Measurements from ENCODE around the gene SMTNL1.
A peak's percentile ranks its signal among the peaks of the same experiment; 100 is the strongest.
"Not testable (repeated sequence)": the region's sequence is repeated elsewhere in the genome, so short reads cannot be mapped to it uniquely, and the experiment has no call there.

SMTNL1 gene

GRCh38 chr11:57514538-57515331, 22.7 kb upstream of the SMTNL1 start:
- no peaks in the 10 kb centered on the region for H3K27me3 Mint-ChIP-seq
- ATAC-seq (replicated peaks; ENCODE audit: extremely low read depth, poor library complexity, severe bottlenecking) = peak; percentile 65
- H3K4me3 Mint-ChIP-seq = peak overlapping the region; percentile 99
- H3K4me1 Mint-ChIP-seq = peaks cover 27% of the 10 kb centered on the region
- H3K27ac Mint-ChIP-seq (ENCODE audit: low read depth) = peak overlapping the region; percentile 95
- no peaks in the 10 kb centered on the region for H3K9me3 Mint-ChIP-seq
- peaks cover 6% of the 10 kb centered on the region for H3K36me3 Mint-ChIP-seq (ENCODE audit: insufficient read depth)
- no peak for DNase-seq (ENCODE audit: low spot score in 2 of 2)

- peak; percentile 16 for ATAC-seq (replicated peaks; ENCODE audit: extremely low read depth, poor library complexity, severe bottlenecking)
- H3K9me3 Mint-ChIP-seq = no peaks in the 10 kb centered on the region
- peaks cover 4% of the 10 kb centered on the region for H3K36me3 Mint-ChIP-seq (ENCODE audit: insufficient read depth)
- H3K27ac Mint-ChIP-seq (ENCODE audit: low read depth) = peak within 1 kb of the TSS; percentile 95
- no peak for DNase-seq (ENCODE audit: low spot score in 2 of 2)
- H3K27me3 Mint-ChIP-seq = no peaks in the 10 kb centered on the region
- peaks cover 27% of the 10 kb centered on the region for H3K4me1 Mint-ChIP-seq
- peak within 1 kb of the TSS; percentile 99 for H3K4me3 Mint-ChIP-seq
Measured at GRCh38 chr11:57515332-57516060, 21.9 kb upstream of the SMTNL1 start, which contains the start of gene SLC43A1. Gene SLC43A1 (minus strand): TSS chr11:57515702. CDS start chr11:57514111, 1,591 bp downstream.

GRCh38 chr11:57516061-57516443, 21.3 kb upstream of the SMTNL1 start:
- Mint-ChIP-seq H3K4me3 (peak overlapping the region; percentile 99), H3K4me1 (peaks cover 27% of the 10 kb centered on the region), H3K27me3 (no peaks in the 10 kb centered on the region), H3K36me3 (ENCODE audit: insufficient read depth) (peaks cover 4% of the 10 kb centered on the region), H3K27ac (ENCODE audit: low read depth) (peak overlapping the region; percentile 95), H3K9me3 (no peaks in the 10 kb centered on the region)
- ATAC-seq (replicated peaks; ENCODE audit: extremely low read depth, poor library complexity, severe bottlenecking) (no peak), DNase-seq (ENCODE audit: low spot score in 2 of 2) (no peak)

- no peak for DNase-seq (ENCODE audit: low spot score in 2 of 2)
- Mint-ChIP-seq H3K27me3 (no peaks in the 10 kb centered on the region), H3K9me3 (no peaks in the 10 kb centered on the region), H3K4me3 (no peak overlapping the region), H3K36me3 (ENCODE audit: insufficient read depth) (no peaks in the 10 kb centered on the region), H3K27ac (ENCODE audit: low read depth) (no peak overlapping the region), H3K4me1 (peaks cover 2% of the 10 kb centered on the region)
- ATAC-seq (replicated peaks; ENCODE audit: extremely low read depth, poor library complexity, severe bottlenecking) = no peak
Measured at GRCh38 chr11:57521116-57521515, 16.3 kb upstream of the SMTNL1 start.

DNA sequence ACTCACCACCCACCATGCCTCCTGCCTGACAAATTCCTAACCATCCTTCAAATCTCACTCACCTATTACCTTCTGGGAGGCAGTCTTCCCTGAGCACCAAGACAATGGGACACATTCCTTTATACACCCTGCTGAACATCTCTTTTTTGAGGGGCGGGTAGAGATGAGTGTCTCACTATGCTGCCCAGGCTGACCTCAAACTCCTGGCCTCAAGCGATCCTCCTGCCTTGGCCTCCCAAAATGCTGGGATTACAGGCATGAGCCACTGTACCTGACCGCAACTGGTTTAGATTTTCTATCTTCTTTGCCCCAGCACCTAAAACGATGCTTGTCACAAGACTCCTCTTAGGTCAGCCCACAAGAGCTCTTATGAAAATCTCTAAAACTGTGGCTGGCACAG, 14.0 kb upstream of the SMTNL1 start:
- no peaks in the 10 kb centered on the region for H3K36me3 Mint-ChIP-seq (ENCODE audit: insufficient read depth)
- no peak overlapping the region for H3K27ac Mint-ChIP-seq (ENCODE audit: low read depth)
- H3K9me3 Mint-ChIP-seq = no peaks in the 10 kb centered on the region
- no peak for DNase-seq (ENCODE audit: low spot score in 2 of 2)
- no peak overlapping the region for H3K4me3 Mint-ChIP-seq
- ATAC-seq (replicated peaks; ENCODE audit: extremely low read depth, poor library complexity, severe bottlenecking) = no peak
- H3K4me1 Mint-ChIP-seq = no peaks in the 10 kb centered on the region
- H3K27me3 Mint-ChIP-seq = no peaks in the 10 kb centered on the region

DNA sequence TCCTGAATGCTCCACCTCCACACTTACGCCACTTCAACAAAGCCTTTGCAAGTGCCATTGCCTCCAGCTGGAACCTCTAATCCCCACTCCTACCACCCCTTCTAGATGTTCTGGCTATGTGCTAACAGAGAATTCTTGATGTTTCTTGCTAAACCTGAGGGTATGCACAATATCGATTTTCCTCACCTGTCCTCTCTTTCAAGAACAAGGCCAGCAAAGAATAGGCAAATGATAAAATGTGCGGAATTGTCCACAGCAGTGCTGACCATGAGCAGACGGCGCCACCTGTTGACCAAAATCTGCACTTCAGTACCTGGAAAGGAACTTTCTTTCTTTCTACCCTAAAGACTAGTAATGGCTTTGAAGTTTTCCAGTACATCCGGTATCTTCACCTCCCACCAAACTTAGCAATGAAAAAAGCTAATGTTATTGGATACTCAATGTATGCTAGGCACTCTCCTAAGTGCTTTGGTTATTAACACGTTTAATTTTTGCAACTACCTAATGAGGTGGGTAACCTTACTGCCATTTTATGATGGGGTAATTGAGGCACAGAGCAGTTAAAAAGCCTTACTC, 10.3 kb upstream of the SMTNL1 start:
- no peaks in the 10 kb centered on the region for H3K9me3 Mint-ChIP-seq
- H3K36me3 Mint-ChIP-seq (ENCODE audit: insufficient read depth) = peaks cover 9% of the 10 kb centered on the region
- peaks cover 22% of the 10 kb centered on the region for H3K4me1 Mint-ChIP-seq
- peak; percentile 52 to 73 for DNase-seq (ENCODE audit: low spot score in 2 of 2)
- H3K4me3 Mint-ChIP-seq = no peak overlapping the region
- no peak for ATAC-seq (replicated peaks; ENCODE audit: extremely low read depth, poor library complexity, severe bottlenecking)
- no peaks in the 10 kb centered on the region for H3K27me3 Mint-ChIP-seq
- H3K27ac Mint-ChIP-seq (ENCODE audit: low read depth) = no peak overlapping the region

DNA sequence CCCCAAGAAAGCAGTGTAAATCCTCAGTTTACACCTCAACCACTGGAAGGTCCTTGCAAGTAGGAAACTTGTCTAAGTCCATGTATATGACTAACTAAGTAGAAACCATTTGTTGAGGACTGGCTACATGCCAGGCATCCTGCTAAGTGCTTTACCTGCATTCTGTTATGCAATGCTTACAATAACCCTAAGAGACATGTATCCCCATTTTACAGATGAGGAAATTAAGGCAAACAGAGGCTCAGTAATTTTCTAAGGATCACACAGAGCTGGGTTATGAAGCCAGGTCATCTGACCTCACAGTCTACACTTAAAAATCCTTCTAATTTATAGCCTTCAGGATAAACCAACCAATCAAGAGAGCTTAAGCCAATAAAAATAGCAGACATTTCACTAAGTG, 8.4 kb upstream of the SMTNL1 start:
- no peak overlapping the region for H3K4me3 Mint-ChIP-seq
- H3K27me3 Mint-ChIP-seq = no peaks in the 10 kb centered on the region
- peaks cover 22% of the 10 kb centered on the region for H3K4me1 Mint-ChIP-seq
- no peak for ATAC-seq (replicated peaks; ENCODE audit: extremely low read depth, poor library complexity, severe bottlenecking)
- no peak for DNase-seq (ENCODE audit: low spot score in 2 of 2)
- no peaks in the 10 kb centered on the region for H3K9me3 Mint-ChIP-seq
- H3K36me3 Mint-ChIP-seq (ENCODE audit: insufficient read depth) = peaks cover 9% of the 10 kb centered on the region
- H3K27ac Mint-ChIP-seq (ENCODE audit: low read depth) = peak overlapping the region; percentile 46

DNA sequence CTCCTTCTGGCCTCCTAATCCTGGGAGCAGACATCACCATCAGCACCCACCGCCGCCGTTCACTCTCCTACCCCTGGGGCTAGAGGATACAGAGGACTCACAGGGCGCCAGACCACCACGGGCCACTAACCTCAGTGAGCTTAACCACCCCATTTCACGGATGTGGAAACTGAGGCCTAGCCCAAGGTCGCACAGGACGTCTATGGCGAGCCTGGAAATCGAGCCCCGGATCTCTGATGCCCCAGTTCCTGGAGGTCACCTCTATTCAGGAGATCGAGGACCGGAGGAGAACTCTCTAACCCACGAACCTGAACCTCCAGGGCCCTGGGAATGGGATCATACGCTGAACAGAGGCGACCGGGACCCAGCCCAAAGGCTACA, 7.2 kb upstream of the SMTNL1 start:
- no peaks in the 10 kb centered on the region for H3K27me3 Mint-ChIP-seq
- peaks cover 22% of the 10 kb centered on the region for H3K4me1 Mint-ChIP-seq
- H3K9me3 Mint-ChIP-seq = no peaks in the 10 kb centered on the region
- peak overlapping the region; percentile 99 for H3K27ac Mint-ChIP-seq (ENCODE audit: low read depth)
- H3K4me3 Mint-ChIP-seq = peak overlapping the region; percentile 96
- ATAC-seq (replicated peaks; ENCODE audit: extremely low read depth, poor library complexity, severe bottlenecking) = no peak
- no peak for DNase-seq (ENCODE audit: low spot score in 2 of 2)
- H3K36me3 Mint-ChIP-seq (ENCODE audit: insufficient read depth) = peaks cover 9% of the 10 kb centered on the region

- ATAC-seq (replicated peaks; ENCODE audit: extremely low read depth, poor library complexity, severe bottlenecking) (peak; percentile 85), DNase-seq (ENCODE audit: low spot score in 2 of 2) (peak; percentile 80 to 89)
- no peaks in the 10 kb centered on the region for H3K27me3 Mint-ChIP-seq
- peak within 1 kb of the TSS; percentile 99 for H3K27ac Mint-ChIP-seq (ENCODE audit: low read depth)
- peaks cover 22% of the 10 kb centered on the region for H3K4me1 Mint-ChIP-seq
- H3K4me3 Mint-ChIP-seq = peak within 1 kb of the TSS; percentile 96
- peaks cover 9% of the 10 kb centered on the region for H3K36me3 Mint-ChIP-seq (ENCODE audit: insufficient read depth)
- no peaks in the 10 kb centered on the region for H3K9me3 Mint-ChIP-seq
Measured at GRCh38 chr11:57530596-57531507, 6.5 kb upstream of the SMTNL1 start, which contains the start of gene TIMM10. Gene TIMM10 (minus strand): TSS chr11:57530754. CDS start chr11:57530189, 565 bp downstream.

GRCh38 chr11:57534449-57534848, 2.9 kb upstream of the SMTNL1 start:
- not testable (repeated sequence) for H3K4me3 Mint-ChIP-seq; DNase-seq (ENCODE audit: low spot score in 2 of 2); H3K27ac Mint-ChIP-seq (ENCODE audit: low read depth); ATAC-seq (replicated peaks; ENCODE audit: extremely low read depth, poor library complexity, severe bottlenecking); H3K27me3 Mint-ChIP-seq; H3K9me3 Mint-ChIP-seq
- peaks cover 22% of the 10 kb centered on the region for H3K4me1 Mint-ChIP-seq
- H3K36me3 Mint-ChIP-seq (ENCODE audit: insufficient read depth) = peaks cover 11% of the 10 kb centered on the region

DNA sequence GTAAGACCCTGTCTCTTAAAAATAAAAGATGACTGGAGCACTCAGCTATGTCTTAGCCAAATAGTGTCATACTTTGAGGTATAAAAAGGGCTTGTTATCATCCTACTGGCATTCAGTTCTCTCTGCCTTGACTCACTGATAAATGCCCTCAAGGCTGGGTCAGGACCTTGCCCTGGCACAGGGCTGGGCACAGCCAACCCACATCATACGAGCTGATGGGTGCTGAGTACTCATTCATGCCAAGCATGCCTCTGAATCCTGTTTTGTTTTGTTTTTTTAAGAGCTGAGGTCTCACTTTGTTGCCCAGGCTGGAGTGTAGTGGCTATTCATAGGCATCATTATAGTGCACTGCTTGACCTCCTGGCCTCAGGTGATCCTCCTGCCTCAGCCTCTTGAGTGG, 1.9 kb downstream of the SMTNL1 start:
- peaks cover 2% of the 10 kb centered on the region for H3K36me3 Mint-ChIP-seq (ENCODE audit: insufficient read depth)
- H3K4me3 Mint-ChIP-seq = no peak overlapping the region
- no peaks in the 10 kb centered on the region for H3K4me1 Mint-ChIP-seq
- H3K27ac Mint-ChIP-seq (ENCODE audit: low read depth) = no peak overlapping the region
- DNase-seq (ENCODE audit: low spot score in 2 of 2) = no peak
- ATAC-seq (replicated peaks; ENCODE audit: extremely low read depth, poor library complexity, severe bottlenecking) = no peak
- no peaks in the 10 kb centered on the region for H3K27me3 Mint-ChIP-seq
- no peaks in the 10 kb centered on the region for H3K9me3 Mint-ChIP-seq

GRCh38 chr11:57541169-57541568, 3.8 kb downstream of the SMTNL1 start:
- peaks cover 2% of the 10 kb centered on the region for H3K36me3 Mint-ChIP-seq (ENCODE audit: insufficient read depth)
- no peaks in the 10 kb centered on the region for H3K9me3 Mint-ChIP-seq
- no peaks in the 10 kb centered on the region for H3K4me1 Mint-ChIP-seq
- ATAC-seq (replicated peaks; ENCODE audit: extremely low read depth, poor library complexity, severe bottlenecking) (no peak), DNase-seq (ENCODE audit: low spot score in 2 of 2) (no peak)
- no peak overlapping the region for H3K4me3 Mint-ChIP-seq
- H3K27me3 Mint-ChIP-seq = no peaks in the 10 kb centered on the region
- no peak overlapping the region for H3K27ac Mint-ChIP-seq (ENCODE audit: low read depth)

Data from central memory CD8-positive, alpha-beta T cell (primary cell).